Nephron progenitor cell (in vitro differentiated cells): ENCODE measurements around the gene TAF4B.

Source experiments
- DNase-seq: peaks from one replicate; pipeline ENCODE4 v3.0.0; 2021
- H3K27ac Mint-ChIP-seq: 2 replicates; pipeline ENCODE4 v1.8.0; 2021; ENCODE audit warnings: mild to moderate bottlenecking, moderate library complexity, mixed read lengths
- H3K27me3 Mint-ChIP-seq: 2 replicates; pipeline ENCODE4 v1.8.0; 2021; ENCODE audit warnings: mild to moderate bottlenecking, low read depth, mixed read lengths; ENCODE audit not compliant: poor library complexity
- H3K36me3 Mint-ChIP-seq: 2 replicates; pipeline ENCODE4 v1.8.0; 2021; ENCODE audit warnings: low read depth, mixed read lengths
- H3K4me1 Mint-ChIP-seq: 2 replicates; pipeline ENCODE4 v1.8.0; 2021; ENCODE audit warnings: mixed read lengths
- H3K4me3 Mint-ChIP-seq: 2 replicates; pipeline ENCODE4 v1.8.0; 2021; ENCODE audit warnings: mild to moderate bottlenecking, moderate library complexity, mixed read lengths
- H3K9me3 Mint-ChIP-seq: 2 replicates; pipeline ENCODE4 v1.8.0; 2021; ENCODE audit warnings: mild to moderate bottlenecking, moderate library complexity, mixed read lengths
- CTCF ChIP-seq: fragments of 200-600 bp; sonication (generic); IDR thresholded peaks from 2 replicates; pipeline ENCODE4 v1.5.0; 2021; ENCODE audit warnings: antibody characterized with exemption

The TAF4B gene

GRCh38 chr18:26438980-26439379 lies 212.7 kb downstream of the TAF4B start:
- H3K4me1 Mint-ChIP-seq, result peaks cover 47% of the 10 kb centered on the region
- peaks cover 7% of the 10 kb centered on the region for H3K36me3 Mint-ChIP-seq
- no peak overlapping the region for H3K4me3 Mint-ChIP-seq
- H3K27ac Mint-ChIP-seq, result no peak overlapping the region
- H3K9me3 Mint-ChIP-seq, result peaks cover 8% of the 10 kb centered on the region
- peaks cover 7% of the 10 kb centered on the region for H3K27me3 Mint-ChIP-seq
- no peak for DNase-seq
- TF ChIP-seq CTCF, result no peak

- Mint-ChIP-seq H3K4me1 (peaks cover 47% of the 10 kb centered on the region), H3K9me3 (peaks cover 13% of the 10 kb centered on the region), H3K4me3 (no peak overlapping the region), H3K27ac (no peak overlapping the region), H3K36me3 (peaks cover 9% of the 10 kb centered on the region), H3K27me3 (peaks cover 7% of the 10 kb centered on the region)
- no peak for TF ChIP-seq CTCF
- DNase-seq, result no peak
Observed at GRCh38 chr18:26439537-26439936, 213.3 kb downstream of the TAF4B start.

GRCh38 chr18:26440644-26441043 lies 214.4 kb downstream of the TAF4B start:
- Mint-ChIP-seq H3K9me3 (peaks cover 21% of the 10 kb centered on the region), H3K4me3 (no peak overlapping the region), H3K36me3 (peaks cover 9% of the 10 kb centered on the region), H3K27me3 (peaks cover 10% of the 10 kb centered on the region), H3K27ac (no peak overlapping the region), H3K4me1 (peaks cover 43% of the 10 kb centered on the region)
- no peak for DNase-seq
- no peak for TF ChIP-seq CTCF
